GM12874 (cell line): Measurements from ENCODE around the gene PLEKHA5.

ENCODE experiments used
- CTCF ChIP-seq: IDR thresholded peaks from 2 replicates; pipeline ENCODE4 v1.5.1; 2011; ENCODE audit warnings: low read depth, mild to moderate bottlenecking, control low read depth, low read length, moderate library complexity; ENCODE audit not compliant: insufficient read depth

The PLEKHA5 gene

GRCh38 chr12:19194963-19195362 lies 65.4 kb downstream of the PLEKHA5 start:
- no peak for TF ChIP-seq CTCF

GRCh38 chr12:19196959-19197630 lies 67.6 kb downstream of the PLEKHA5 start:
- TF ChIP-seq CTCF = no peak

- TF ChIP-seq CTCF = no peak
Measured at GRCh38 chr12:19198272-19198671, 68.7 kb downstream of the PLEKHA5 start.

- TF ChIP-seq CTCF = no peak
Measured at GRCh38 chr12:19199332-19199731, 69.8 kb downstream of the PLEKHA5 start.

- no peak for TF ChIP-seq CTCF
Measured at GRCh38 chr12:19200261-19200660, 70.7 kb downstream of the PLEKHA5 start.

- no peak for TF ChIP-seq CTCF
Measured at GRCh38 chr12:19201661-19202060, 72.1 kb downstream of the PLEKHA5 start.

GRCh38 chr12:19203013-19203412 lies 73.5 kb downstream of the PLEKHA5 start:
- TF ChIP-seq CTCF = no peak
